Hematopoietic multipotent progenitor cell (in vitro differentiated cells): ENCODE measurements around the gene TMEM117. TPM values are rescaled to one million over a fixed set of nuclear protein-coding genes. Genes with fewer than 3 reads are reported as not detected.

Experiments used
- DNase-seq, 3 donors: peaks; one replicate each; pipeline ENCODE4 v3.0.0-alpha.2; 2011 to 2015; ENCODE audit warnings: low read depth in 2 of 3, low spot score in 2 of 3
- total RNA-seq: library from RNA; depleted of rRNA; stranded (reverse); fragments of >200 nt; gene quantifications from one replicate; pipeline ENCODE4 v1.2.3, GENCODE V29; 2012

The TMEM117 gene
- total RNA-seq, 1 donor: 3.0 TPM

DNA sequence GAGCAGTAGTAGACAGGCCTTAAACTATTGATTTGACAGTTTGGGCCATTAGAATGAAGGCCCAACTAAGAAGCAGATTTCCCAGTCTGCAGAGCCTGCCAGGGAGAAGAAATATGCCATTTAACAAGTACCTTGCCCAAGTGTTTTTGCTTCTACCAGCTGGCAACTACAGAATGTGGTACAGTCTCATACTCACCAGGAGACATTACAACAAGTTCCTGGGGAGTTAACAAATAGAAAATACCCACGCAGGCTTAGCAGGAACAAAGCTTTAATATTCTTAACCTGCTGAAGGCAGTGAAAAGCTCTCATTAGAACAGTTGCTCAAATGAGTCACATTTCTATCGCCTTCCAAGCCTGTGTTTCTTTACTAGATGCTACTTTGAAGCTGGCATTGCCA is 241.0 kb downstream of the TMEM117 start:
- DNase-seq: no peak

DNA sequence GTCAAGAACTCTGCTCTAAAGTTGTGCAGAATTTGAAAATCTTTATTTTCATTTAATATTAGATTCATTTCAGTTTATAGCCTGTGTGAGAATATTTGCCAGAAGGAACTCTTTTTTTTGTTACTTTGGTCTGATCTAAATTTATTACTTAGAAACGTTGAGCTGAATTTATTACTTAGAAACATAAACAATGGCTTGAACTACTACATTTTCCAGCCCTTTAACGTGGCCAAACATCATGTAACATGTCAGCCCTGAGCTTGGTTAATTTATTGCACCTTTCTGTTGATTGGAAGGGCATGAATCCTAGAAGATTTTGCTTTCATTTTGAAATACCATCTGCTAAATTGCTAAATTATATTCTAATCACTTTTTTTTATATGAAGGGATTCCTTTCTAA is 241.4 kb downstream of the TMEM117 start:
- DNase-seq: no peak

DNA sequence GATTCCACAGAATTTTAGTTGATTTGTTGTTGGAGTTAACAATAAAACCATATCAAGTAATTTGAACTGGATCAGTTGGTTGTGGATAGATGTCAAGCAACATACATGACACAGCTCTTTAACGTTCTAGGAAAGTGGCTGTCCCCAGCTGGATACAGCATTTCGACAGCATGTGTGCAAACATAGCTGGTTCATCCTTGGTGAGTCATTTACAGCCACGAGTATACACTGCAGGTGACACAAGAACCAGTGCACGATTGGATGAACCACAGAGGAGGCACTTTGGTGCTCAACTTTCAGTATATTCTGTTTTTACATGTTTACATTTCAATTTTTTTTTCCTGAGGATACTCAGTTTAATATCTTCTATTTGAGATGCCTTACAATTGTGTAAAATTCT is 242.4 kb downstream of the TMEM117 start:
- DNase-seq: no peak

DNA sequence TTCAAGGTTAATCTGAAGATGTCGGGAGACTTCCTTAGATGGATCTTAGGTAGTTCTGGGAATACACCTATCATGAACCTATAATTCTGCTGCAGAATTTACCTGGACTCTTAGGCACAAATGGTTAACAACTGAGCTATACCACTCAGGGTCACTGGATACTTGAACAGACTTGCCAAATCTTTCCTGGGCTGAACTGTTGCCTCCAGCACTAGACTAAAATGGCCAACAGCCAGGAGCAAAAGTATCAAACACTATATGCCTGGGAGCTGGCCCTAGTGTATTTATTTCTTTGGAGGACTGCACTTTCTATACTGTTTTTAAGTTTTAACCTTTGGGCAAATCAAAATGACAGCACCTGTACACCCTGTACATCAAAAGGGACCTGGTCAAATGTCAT is 252.8 kb downstream of the TMEM117 start:
- no peak for DNase-seq

DNA sequence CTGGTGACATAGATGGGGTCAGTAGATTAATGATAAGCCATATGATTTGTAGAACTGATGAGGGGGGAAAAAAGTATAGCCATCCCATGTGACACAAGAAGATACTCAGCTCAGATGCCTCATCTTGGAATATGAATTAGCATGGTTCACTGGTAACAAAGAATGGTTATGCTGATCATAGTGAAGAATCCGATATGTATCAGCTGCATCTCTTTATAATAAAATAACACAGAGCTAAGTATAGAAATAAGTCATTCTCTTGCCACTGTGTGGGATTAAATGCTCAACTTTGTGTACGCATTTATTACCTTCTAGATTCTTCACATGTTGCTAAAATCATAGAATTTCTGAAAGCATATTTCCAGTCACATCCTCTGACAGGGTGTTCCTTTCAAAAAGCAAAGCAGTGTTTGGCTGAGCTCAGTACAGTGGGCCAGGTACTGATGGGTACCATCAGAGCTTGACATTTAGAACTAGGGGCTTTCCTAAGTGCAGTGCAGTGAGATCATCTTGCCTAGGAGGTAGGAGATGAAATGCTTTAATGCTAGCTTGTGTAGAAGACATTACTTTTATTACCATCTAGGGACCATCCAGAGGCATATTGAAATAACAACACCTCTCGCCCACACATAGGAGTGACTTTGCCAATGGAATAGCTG is 256.2 kb downstream of the TMEM117 start:
- DNase-seq: no peak

DNA sequence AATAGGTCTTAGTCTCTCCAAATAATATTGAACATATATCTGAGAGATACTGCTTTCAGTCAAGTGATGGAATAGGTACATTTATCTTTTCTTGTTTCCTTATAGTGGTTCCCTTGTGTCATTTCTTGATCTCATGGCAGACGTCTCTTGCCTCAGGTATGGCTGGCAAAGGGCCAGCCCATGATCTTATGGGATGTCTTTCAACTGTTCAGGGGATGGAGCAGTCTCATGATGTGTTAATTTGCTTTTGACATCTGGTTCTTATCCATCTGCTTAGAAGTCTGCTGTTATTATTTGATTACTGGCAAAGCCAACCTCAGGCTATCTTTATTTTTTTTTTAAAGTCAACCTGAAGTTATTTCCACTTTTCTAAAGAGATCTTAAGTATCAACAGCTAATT is 262.9 kb downstream of the TMEM117 start:
- no peak for DNase-seq

DNA sequence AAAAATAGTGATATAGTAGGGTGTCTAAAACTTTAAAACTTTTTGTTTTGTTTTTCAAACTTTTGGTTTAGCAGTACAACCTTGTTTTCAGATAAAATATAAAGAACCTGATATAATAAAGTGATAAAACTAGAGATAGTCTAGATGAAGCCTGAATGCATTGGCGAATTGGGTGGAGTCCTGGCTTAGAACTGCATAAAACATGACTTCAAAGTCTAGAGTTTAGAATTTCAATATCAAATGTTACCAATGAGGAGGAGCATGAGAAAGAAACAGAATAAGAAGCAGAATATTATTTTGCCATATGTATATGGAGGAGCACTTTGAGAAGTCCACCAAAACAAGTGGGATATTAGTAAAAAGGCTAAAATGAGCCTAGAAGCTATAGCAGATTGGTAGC is 263.6 kb downstream of the TMEM117 start:
- no peak for DNase-seq

DNA sequence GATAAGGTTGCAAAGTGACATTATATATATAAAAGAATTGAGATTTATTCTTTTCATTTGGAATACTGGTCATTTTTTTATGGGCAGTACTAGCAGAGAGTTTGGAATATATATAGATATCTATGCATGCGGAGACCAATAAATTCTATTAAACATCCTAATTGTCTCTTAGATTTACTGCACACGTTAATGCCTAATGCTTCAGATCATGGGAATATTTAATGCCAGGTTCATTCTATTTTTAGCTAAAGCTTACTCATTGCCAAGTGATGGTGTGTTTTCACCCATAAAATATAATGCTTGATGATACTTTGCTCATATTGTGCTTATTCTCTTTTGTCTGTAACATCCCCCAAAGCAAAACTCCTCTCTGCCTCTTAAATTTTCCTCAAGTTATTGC is 264.4 kb downstream of the TMEM117 start:
- DNase-seq: no peak

DNA sequence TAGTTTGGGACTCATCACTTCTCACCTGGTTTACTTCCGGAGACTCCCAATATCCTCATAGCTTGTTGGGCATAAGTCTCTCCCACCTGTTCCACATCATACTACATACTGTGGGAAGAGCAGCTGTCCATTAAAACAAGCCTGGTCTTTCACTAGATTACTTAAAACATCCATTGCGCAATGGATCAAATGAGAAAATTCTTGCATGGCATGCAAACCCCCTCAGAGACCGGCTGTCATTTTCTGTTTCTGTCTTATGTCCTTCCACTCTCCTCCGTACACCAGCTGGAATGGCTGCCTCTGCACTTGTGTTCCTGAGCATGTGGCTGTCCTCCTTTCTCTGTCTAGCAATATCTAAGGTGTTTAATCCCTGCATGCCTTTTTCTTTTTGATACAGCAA is 265.6 kb downstream of the TMEM117 start:
- no peak for DNase-seq

DNA sequence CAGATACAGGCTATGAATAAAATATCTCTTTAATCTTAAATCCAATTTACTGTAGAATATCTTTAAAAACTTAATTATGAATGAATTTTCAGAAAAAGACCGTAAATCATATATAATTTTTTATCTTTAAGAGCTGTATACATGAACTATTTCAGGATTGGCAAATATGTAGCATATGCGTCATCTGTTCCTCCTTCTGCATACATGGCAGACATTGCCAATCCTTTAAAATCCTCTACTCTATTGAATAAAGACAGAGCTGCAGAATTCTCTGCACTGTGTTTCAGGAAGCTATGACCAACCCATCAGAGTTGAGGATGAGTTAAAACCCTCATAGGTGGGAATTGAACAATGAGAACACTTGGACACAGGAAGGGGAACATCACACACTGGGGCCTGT is 279.0 kb downstream of the TMEM117 start:
- DNase-seq: no peak

DNA sequence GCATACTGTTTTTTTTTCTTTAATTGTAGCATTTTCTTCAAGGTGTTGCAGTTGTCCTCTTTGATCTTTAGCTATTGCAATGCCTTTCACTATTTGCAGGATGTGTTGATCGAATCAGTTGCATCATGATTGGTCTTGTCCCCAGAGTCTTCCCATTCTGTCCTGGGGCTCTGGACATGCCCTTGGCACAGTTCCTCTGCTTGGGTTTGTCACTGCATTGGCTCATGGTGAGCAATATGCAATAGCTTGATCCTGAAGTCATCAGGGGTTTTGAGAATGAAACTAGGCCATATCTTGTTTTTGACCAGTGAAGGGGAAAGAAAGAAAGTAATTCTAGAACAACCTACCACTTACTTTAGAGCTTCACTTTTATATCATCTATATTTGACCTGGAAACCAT is 281.5 kb downstream of the TMEM117 start:
- no peak for DNase-seq

DNA sequence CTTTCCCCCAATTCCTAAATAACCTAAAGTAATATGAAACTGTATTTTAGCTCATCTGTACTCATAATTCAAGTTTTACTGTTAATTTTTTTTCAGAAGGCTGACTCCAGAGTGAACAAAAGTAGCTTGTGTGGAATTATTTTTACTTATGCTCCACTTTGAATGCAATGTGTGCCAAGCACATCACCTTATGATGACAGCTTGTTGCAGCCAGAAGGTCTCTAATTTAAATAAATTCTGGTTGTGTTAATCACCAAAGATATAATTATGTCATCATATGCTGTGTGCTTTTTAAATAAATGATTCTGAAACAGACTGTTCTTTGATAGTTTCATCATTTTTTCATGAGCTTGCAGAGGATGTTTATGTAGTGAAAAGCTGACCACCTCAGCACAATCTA is 283.1 kb downstream of the TMEM117 start:
- DNase-seq: no peak

DNA sequence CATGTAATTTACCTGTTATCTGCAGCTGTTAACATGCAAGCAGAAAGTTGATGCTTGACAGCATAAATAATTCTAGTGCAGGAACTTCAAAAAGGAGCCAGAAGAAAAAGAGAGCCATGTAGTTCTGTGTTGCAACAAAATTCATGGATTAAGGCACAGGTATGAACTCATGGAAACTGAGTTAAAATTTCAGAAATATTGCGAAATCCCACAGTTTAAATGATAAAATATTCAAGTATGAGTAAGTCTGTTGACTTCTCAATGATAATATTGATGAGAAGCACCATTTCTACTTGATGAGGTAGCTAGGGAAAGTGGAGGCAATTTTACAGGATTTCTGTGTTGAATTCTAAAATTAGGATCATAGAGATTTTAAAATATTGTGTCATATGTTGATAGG is 290.9 kb downstream of the TMEM117 start:
- DNase-seq: no peak

DNA sequence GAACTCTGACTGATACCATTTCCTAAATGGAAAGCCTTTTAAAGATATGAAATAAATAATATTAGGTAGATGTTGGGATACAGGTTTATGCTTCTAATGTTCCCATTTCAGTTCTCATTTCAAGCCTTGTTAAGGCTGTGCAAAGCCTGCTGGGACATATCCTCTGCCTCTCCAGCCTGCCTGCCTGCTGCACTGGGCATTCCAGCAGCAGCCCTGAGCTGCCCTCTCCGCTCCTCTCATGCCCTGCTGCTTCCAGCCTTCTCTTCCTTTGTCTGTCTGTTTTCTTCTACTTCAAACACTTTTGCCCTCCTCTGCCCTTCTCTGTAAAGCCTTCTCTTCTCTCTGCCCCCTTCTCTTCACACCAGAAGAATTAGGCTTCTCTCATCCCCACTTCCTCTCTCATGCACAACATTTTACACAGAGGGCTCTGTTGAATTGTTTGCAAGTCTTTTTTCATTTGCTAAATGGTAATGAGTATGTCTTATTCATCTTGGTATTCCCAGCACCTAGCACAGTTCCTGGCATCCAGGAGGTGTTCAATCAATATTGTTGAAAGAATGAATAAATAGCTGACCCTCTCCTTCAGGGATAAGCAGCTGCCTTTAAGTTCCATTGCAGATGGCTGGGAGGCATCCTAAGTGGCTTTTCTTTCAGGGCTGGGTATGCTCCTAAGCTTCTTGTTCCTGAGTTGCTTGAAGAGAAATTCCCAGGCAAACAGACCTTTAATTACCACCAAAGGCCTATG is 292.3 kb downstream of the TMEM117 start:
- no peak for DNase-seq

DNA sequence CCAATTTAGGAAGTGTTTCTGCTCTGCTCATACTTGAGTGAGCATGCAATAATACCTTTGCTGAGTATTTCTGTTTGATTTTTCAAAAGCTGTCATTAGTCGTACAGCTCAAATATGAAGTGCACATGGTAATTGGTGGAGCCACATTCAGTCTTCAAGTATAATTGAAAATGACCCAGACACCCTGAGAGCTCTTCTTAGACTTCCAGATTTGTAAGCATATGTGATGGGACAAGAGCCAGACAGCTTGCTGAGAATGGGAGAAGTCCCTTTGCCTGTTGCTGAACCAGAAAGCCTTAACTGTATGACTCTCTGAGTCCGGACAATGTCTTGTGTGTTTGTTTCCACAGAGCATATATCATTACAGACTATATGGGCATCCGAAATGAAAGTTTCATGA is 307.3 kb downstream of the TMEM117 start:
- DNase-seq: no peak

DNA sequence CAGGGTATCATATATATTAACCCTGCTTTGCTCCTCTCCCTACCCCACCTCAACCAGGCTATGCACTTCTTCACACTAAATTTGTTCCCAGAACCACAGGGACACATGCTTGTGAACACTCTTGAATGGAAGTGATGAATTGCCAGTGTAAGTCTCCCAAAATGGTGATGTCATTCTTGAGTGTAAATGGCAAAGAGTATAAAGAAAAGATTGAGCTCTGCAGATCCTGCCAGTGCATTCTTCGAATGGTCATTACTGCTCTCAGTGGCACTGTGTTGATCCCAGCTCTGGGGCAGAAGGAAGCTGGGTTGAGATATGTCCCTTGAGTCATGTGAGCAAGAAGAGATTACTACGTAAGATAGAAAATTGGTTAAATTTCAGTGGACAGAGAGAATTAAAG is 313.1 kb downstream of the TMEM117 start:
- no peak for DNase-seq

DNA sequence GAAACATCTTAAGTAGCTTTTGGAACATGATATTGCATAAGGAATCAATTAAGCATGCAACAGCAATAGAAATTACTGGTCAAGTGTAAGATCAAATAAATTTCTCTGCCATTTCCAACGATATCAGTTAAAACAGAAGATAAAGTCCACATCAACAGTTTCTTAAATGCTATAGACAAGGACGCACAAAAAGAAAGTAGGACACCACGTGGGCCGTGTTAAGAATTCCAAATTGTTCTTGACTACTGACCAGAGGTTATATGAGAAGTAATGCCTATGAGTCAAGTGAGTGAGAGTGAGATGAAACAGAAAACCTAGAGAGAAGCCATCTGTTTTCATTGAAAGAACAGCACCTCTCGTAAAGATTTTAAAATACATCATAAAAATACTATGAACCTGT is 318.2 kb downstream of the TMEM117 start:
- DNase-seq: no peak

DNA sequence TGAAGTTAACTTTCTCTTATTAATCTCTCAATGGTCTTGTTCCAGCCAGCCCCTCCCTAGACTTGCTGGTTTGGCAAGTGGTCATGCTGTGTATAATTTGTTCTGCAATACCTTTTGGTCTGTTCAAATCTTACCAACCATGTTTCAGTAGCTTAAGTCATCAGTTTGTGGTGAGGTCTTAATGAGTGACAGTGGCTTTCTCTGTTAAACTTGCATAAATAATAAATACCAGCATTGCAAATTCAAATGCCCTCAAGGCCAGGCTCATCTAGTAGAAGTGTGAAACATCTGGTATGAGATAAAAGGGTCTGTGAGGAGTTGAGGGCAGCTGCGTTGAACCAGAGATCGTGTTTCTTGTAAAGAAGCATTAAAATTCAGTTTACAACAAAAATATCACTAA is 319.5 kb downstream of the TMEM117 start:
- DNase-seq: no peak

DNA sequence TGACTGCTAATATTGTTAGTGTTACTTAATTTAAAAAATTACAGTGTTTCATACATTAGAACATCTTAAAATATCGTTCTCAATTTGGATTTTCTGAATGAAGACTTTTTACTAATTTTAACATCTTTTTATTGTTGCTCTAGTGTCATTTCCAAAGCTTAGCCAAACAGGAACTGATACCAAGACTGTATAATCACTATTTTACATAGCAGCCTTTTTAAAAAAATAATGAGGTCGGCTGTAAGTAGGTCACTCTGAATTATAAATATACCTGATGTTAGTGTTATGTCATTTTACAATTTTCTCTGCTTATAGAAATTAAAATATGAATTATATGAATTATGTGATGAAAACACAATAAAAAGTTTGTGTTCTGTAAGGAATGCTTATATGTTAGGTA is 321.5 kb downstream of the TMEM117 start:
- no peak for DNase-seq

DNA sequence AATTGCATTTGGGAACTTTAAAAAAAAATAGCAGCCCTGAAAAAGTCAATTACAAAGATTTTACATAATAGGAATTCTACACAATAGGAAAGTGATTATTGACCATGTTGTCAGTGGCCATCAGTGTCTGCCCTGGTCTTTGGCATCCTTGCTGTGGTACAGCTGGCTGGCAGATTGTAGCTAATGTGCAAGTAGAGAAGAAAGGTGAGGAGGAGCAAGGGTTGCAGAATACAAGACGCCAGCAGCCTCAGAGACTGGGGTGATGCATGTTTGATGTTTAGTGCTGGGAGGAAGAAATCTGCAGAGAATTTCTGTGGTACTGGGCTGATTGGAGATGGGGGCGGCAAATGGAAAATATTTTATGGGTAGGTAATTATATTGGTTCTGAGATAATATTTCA is 322.9 kb downstream of the TMEM117 start:
- no peak for DNase-seq

DNA sequence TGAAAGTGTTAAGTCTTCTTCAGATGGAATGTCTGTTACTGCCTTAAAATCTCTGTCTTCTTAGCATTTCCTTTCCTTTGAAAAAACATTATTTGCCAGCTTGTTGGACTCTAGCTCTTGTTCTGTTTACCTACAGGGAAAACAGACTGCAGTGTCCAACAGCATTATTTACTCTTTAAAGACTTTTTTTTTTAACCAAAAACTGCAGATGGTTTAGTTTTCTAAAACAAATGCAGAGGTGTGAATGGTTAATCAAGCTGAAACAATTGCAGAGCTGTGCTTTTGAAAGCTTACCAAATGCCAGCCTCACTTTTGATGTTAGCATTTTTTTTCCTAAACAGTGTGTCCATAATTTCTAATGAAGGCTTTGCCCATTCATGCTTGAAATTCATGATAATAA is 323.3 kb downstream of the TMEM117 start:
- no peak for DNase-seq

DNA sequence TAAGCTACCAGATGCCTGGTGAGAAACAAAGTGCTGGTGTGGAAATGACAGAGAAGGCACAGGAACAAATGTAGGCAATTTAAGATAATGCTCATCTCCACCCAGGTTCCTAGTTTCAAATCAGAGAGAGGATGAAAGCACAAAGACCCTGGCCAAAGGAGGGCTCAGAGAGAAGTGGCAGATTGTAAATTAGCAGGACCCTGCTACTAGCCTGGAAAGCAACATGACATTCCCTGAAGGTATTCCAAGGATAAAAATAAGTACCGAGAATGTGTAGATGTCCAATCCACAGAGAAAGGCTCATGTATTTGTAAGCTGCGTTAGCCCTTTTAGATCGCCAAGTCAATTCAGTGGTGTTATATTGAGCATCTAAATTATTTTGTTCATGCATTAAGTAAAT is 324.0 kb downstream of the TMEM117 start:
- DNase-seq: no peak

DNA sequence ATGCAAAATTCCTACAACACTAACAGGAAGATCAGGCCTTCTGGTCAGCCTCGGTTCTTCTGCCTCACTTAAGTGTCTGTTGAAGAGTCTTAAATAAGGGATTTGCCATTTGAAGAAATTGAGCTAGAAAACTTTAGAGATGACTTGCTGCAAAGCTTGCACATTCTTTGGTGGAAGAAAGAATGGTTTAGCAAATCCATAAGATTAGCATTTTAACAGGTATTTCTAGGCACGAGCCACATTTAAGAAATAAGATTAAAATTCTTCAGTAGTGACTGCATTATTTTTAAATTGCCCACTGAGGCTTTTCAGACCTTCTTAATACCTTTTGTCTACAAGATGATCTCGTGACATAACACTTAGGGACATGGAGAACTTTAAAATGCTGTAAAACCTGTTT is 327.1 kb downstream of the TMEM117 start:
- DNase-seq: no peak
